HepG2 (cell line): ENCODE measurements around the gene TFRC. TPM values are rescaled to one million over a fixed set of nuclear protein-coding genes. Genes with fewer than 3 reads are reported as not detected.

Experiments used
- ATAC-seq: fragments of 200-7000 bp; cut with Tn5 transposase; 3 replicates; pipeline ENCODE4 v1.9.1; 2020; ENCODE audit warnings: mild to moderate bottlenecking, moderate library complexity
- BruUV-seq: library from RNA; stranded (reverse); fragments of 400-500 nt; replicated peaks from 2 replicates; lab custom pipeline; 2021; lab: Mats Ljungman, UMichigan
- CTCF ChIA-PET: fragments of 300-600 bp; formaldehyde crosslinking; extraction: SDS; loops from one replicate; lab custom pipeline; 2021; ENCODE audit warnings: low total read pairs, inconsistent platforms, low intra/inter-chr PET ratio; lab: Yijun Ruan, JAX
- POLR2A ChIA-PET: fragments of 350-600 bp; sonication (Branson Sonifier 250); formaldehyde crosslinking; loops from one replicate; lab custom pipeline; 2020; ENCODE audit warnings: antibody characterized with exemption, inconsistent platforms; lab: Yijun Ruan, JAX
- DNase-seq: peaks from one replicate; pipeline ENCODE4 v3.0.0-alpha.2; 2015; ENCODE audit warnings: low spot score
- FAIRE-seq: peaks from 3 replicates; lab custom pipeline; 2011; peaks lifted over from hg19 to GRCh38; lab: Jason Lieb, UNC
- H2AFZ ChIP-seq: one replicate; pipeline ENCODE4 v1.6.1; 2011; ENCODE audit warnings: low read length, inconsistent platforms
- H3K27ac ChIP-seq: fragments of 300-600 bp; 3 replicates; pipeline ENCODE4 v1.8.0; 2011; ENCODE audit warnings: mixed run types, mild to moderate bottlenecking, mixed read lengths, low read length, inconsistent platforms; ENCODE audit not compliant: insufficient read depth; ENCODE audit errors: extremely low read length
- H3K27me3 ChIP-seq, 2 experiments: fragments of 200-600 bp in 1 of 2; 2 replicates in 1 of 2; 3 replicates in 1 of 2; pipeline versions ENCODE4 v1.6.0 to v1.8.0; 2011; ENCODE audit warnings: low read length in 2 of 2, mild to moderate bottlenecking in 2 of 2, moderate library complexity in 2 of 2, inconsistent platforms in 1 of 2; ENCODE audit not compliant: insufficient read depth in 2 of 2, control insufficient read depth in 1 of 2
- H3K36me3 ChIP-seq, 2 experiments: fragments of 200-600 bp in 1 of 2; replicated peaks in 1 of 2; 2 replicates in 1 of 2; 3 replicates in 1 of 2; pipeline versions ENCODE4 v1.5.1 to v1.8.0; 2011; ENCODE audit warnings: low read length in 2 of 2, inconsistent platforms in 1 of 2; ENCODE audit not compliant: insufficient read depth in 2 of 2, control insufficient read depth in 1 of 2
- H3K4me1 ChIP-seq: 2 replicates; pipeline ENCODE4 v1.5.1; 2012; ENCODE audit warnings: low read length, inconsistent platforms; ENCODE audit not compliant: insufficient read depth
- H3K4me2 ChIP-seq: 2 replicates; pipeline ENCODE4 v1.6.0; 2011; ENCODE audit warnings: low read depth, low read length, inconsistent platforms
- H3K4me3 ChIP-seq, 3 experiments: fragments of 200-600 bp in 1 of 3; sonication (generic), shearing (Covaris generic) in 1 of 3; replicated peaks in 1 of 3; 2 replicates each; pipeline ENCODE4 v1.5.1; 2011 to 2016; ENCODE audit warnings: low read length in 3 of 3, inconsistent platforms in 2 of 3, low read depth in 2 of 3, mild to moderate bottlenecking in 2 of 3, control low read depth in 1 of 3, mixed read lengths in 1 of 3; ENCODE audit not compliant: insufficient read depth in 1 of 3
- H3K79me2 ChIP-seq: one replicate; pipeline ENCODE4 v1.6.1; 2011; ENCODE audit warnings: low read length, inconsistent platforms; ENCODE audit not compliant: insufficient read depth
- H3K9ac ChIP-seq: 2 replicates; pipeline ENCODE4 v1.6.0; 2011; ENCODE audit warnings: mild to moderate bottlenecking, low read depth, low read length, inconsistent platforms; ENCODE audit not compliant: insufficient read depth
- H3K9me3 ChIP-seq: 2 replicates; pipeline ENCODE4 v1.5.1; 2012; ENCODE audit warnings: mild to moderate bottlenecking, low read length
- H4K20me1 ChIP-seq: 2 replicates; pipeline ENCODE4 v1.6.0; 2011; ENCODE audit warnings: inconsistent platforms, mild to moderate bottlenecking, low read length, moderate library complexity; ENCODE audit not compliant: insufficient read depth
- ATAD3A ChIP-seq: sonication (generic); formaldehyde crosslinking; IDR thresholded peaks from 2 replicates; pipeline ENCODE4 v1.4.0; 2020; ENCODE audit warnings: missing genetic modification reagents
- KDM5B ChIP-seq: sonication (generic); formaldehyde crosslinking; IDR thresholded peaks from 2 replicates; pipeline ENCODE4 v1.4.0; 2020; ENCODE audit warnings: missing genetic modification reagents, mild to moderate bottlenecking, borderline replicate concordance
- NFE2L2 ChIP-seq: fragments of 150-350 bp; IDR thresholded peaks from 2 replicates; pipeline ENCODE4 v1.6.1; 2014; ENCODE audit warnings: low read length
- PHF20 ChIP-seq: sonication (generic); formaldehyde crosslinking; IDR thresholded peaks from 2 replicates; pipeline ENCODE4 v1.5.0; 2020; ENCODE audit warnings: mild to moderate bottlenecking, missing genetic modification reagents
- RAD21 ChIP-seq: fragments of 450-650 bp; formaldehyde crosslinking; IDR thresholded peaks from 2 replicates; pipeline ENCODE4 v1.5.0; 2020; ENCODE audit warnings: mild to moderate bottlenecking
- RARG ChIP-seq: sonication (generic); formaldehyde crosslinking; IDR thresholded peaks from 2 replicates; pipeline ENCODE4 v1.4.0; 2020; ENCODE audit warnings: low read depth, mild to moderate bottlenecking, missing genetic modification reagents
- ZBTB3 ChIP-seq: sonication (generic); formaldehyde crosslinking; IDR thresholded peaks from 2 replicates; pipeline ENCODE4 v1.4.0; 2020; ENCODE audit warnings: low read depth, mild to moderate bottlenecking, moderate library complexity, missing genetic modification reagents, borderline replicate concordance
- ZNF816 ChIP-seq: sonication (generic); formaldehyde crosslinking; IDR thresholded peaks from 2 replicates; pipeline ENCODE4 v1.8.0; 2022; ENCODE audit warnings: missing genetic modification reagents, mild to moderate bottlenecking, borderline replicate concordance
- WGBS: methylation state at CpG from one replicate; pipeline ENCODE4 v1.1.6; 2017; ENCODE audit warnings: low lambda C conversion rate; 5-methylcytosine and 5-hydroxymethylcytosine counted together
- in situ Hi-C: cut with HindIII; loops from 2 replicates; pipeline ENCODE4 v1.10.0; 2017; ENCODE audit warnings: low pct_unique_long_range_greater_than_20kb; ENCODE audit not compliant: extremely low pct_ligation_motif_present
- intact Hi-C: fragments of 100-400 bp; cut with micrococcal nuclease; formaldehyde crosslinking; loops from one replicate; pipeline ENCODE4 v1.10.0; 2022; ENCODE audit not compliant: unreplicated experiment
- polyA plus RNA-seq, 8 experiments: library from polyadenylated mRNA; depleted of rRNA in 3 of 8; stranded (reverse) in 7 of 8; unstranded in 1 of 8; fragments of >200 nt; fragmentation: Illumina TruSeq in 4 of 8; extraction: Trizol in 4 of 8; gene quantifications; 2 replicates each; pipeline versions ENCODE4 v1.2.1 to v1.2.3, GENCODE V29; 2011 to 2016; ENCODE audit warnings: low read depth in 4 of 8, missing spikeins in 1 of 8, mixed read lengths in 1 of 8; ENCODE audit not compliant: insufficient read depth in 1 of 8
- total RNA-seq, 5 experiments: library from RNA; depleted of rRNA; stranded (reverse); fragments of >200 nt; fragmentation: Illumina TruSeq; extraction: Trizol; gene quantifications; 2 replicates each; pipeline ENCODE4 v1.2.3, GENCODE V29; 2016; ENCODE audit warnings: low read depth in 1 of 5
- TF ChIP-seq, protein P1 (sequence below): sonication (generic); formaldehyde crosslinking; IDR thresholded peaks from 2 replicates; pipeline ENCODE4 v1.5.0; 2020; ENCODE audit warnings: missing genetic modification reagents
- TF ChIP-seq, protein P2 (sequence below): sonication (generic); formaldehyde crosslinking; conservative IDR thresholded peaks from 2 replicates; pipeline ENCODE4 v1.4.0; 2020; ENCODE audit warnings: mild to moderate bottlenecking, missing genetic modification reagents, moderate library complexity
- TF ChIP-seq, protein P3 (sequence below): sonication (generic); formaldehyde crosslinking; IDR thresholded peaks from 2 replicates; pipeline ENCODE4 v1.4.0; 2020; ENCODE audit warnings: missing genetic modification reagents
- TF ChIP-seq, protein P4 (sequence below), 2 experiments: fragments of 450-650 bp in 1 of 2; sonication (generic) in 1 of 2; formaldehyde crosslinking; IDR thresholded peaks; 2 replicates each; pipeline versions ENCODE4 v1.5.0 to v1.8.0; 2020 to 2022; ENCODE audit warnings: mild to moderate bottlenecking in 1 of 2, missing genetic modification reagents in 1 of 2

The TFRC gene
- total and polyA plus RNA-seq, 2 of the 13 experiments (the other 11 are each of a cell fraction or from before 2014, with no cell fraction given) = 188 to 274 TPM

DNA sequence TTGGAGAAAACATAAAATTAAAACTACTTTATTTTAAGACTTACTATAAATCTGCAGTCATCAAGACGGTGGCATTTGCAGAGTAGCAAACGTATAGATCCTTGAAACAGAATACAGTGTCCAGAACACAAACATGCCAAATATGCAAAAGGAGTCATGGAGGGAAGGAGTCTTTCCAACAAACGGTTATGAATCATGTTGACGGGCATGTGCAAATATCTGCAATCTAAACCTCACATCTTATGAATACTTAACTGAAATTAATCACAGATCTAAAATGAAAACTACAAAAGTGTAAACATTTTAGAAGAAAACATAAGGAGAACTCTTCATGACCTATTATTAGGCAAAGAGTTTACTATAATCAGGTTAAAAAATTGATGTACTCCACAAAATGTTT, 69.4 kb downstream of the TFRC start (continued):
- TF ChIP-seq PHF20 (no peak), ZBTB3 (CRISPR knock-in tag) (no peak)

DNA sequence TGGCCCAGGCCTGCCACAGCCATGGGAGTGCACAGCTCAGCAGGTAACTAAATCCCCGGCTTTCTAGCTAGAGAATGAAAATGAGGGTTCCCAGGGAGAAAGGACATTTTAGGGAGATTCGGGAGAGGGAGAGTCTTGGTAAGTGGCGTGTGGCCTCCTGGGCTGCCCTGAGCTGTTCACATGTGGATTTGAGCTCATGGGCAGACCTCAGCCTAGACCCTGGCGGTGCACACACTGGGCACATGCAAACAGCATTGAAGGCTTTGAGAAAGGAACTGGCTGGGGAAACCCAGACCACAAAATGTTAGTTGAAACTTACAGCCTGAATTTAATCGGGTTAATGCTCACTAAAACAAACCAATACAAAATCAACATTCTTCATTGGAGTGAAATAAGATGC, 72.4 kb downstream of the TFRC start:
- WGBS = 52% methylated on average over 5 of the region's 5 CpGs
- no peak overlapping the region for H2AFZ ChIP-seq
- no peak for FAIRE-seq
- ChIA-PET CTCF (no interaction called here), POLR2A (no interaction called here)
- H3K4me2 ChIP-seq = no peak overlapping the region
- H3K27ac ChIP-seq = no peak overlapping the region
- no peak for DNase-seq
- intact Hi-C loops (no loop called here), in situ Hi-C loops (no loop called here)
- no peaks in the 10 kb centered on the region for H4K20me1 ChIP-seq
- H3K9ac ChIP-seq = no peak overlapping the region
- no TSS peak for BruUV-seq
- ATAC-seq = no peak
- H3K9me3 ChIP-seq = no peaks in the 10 kb centered on the region
- H3K79me2 ChIP-seq = no peaks in the 10 kb centered on the region
- H3K36me3 ChIP-seq = no peaks in the 10 kb centered on the region
- peaks cover 2 to 33% of the 10 kb centered on the region in 2 experiments; a peak in 4 of 5 replicates for H3K27me3 ChIP-seq
- no peak overlapping the region for H3K4me3 ChIP-seq
- no peaks in the 10 kb centered on the region; the same call in 1 of the 2 replicates for H3K4me1 ChIP-seq
- TF ChIP-seq ZNF816 (CRISPR knock-in tag) (no peak), RARG (no peak), NFE2L2 (no peak), RAD21 (CRISPR knock-in tag) (no peak), KDM5B (CRISPR knock-in tag) (no peak), ATAD3A (no peak)
- TF ChIP-seq, protein P1, sequence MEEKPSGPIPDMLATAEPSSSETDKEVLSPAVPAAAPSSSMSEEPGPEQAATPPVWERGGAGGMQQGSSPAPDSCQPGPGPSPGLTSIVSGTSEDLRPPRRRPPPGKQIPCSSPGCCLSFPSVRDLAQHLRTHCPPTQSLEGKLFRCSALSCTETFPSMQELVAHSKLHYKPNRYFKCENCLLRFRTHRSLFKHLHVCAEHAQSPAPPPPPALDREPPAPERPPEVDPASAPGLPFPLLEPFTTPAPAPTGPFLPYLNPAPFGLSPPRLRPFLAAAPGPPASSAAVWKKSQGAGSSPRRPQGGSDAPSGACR (CRISPR knock-in tag) = no peak
- TF ChIP-seq, protein P2, sequence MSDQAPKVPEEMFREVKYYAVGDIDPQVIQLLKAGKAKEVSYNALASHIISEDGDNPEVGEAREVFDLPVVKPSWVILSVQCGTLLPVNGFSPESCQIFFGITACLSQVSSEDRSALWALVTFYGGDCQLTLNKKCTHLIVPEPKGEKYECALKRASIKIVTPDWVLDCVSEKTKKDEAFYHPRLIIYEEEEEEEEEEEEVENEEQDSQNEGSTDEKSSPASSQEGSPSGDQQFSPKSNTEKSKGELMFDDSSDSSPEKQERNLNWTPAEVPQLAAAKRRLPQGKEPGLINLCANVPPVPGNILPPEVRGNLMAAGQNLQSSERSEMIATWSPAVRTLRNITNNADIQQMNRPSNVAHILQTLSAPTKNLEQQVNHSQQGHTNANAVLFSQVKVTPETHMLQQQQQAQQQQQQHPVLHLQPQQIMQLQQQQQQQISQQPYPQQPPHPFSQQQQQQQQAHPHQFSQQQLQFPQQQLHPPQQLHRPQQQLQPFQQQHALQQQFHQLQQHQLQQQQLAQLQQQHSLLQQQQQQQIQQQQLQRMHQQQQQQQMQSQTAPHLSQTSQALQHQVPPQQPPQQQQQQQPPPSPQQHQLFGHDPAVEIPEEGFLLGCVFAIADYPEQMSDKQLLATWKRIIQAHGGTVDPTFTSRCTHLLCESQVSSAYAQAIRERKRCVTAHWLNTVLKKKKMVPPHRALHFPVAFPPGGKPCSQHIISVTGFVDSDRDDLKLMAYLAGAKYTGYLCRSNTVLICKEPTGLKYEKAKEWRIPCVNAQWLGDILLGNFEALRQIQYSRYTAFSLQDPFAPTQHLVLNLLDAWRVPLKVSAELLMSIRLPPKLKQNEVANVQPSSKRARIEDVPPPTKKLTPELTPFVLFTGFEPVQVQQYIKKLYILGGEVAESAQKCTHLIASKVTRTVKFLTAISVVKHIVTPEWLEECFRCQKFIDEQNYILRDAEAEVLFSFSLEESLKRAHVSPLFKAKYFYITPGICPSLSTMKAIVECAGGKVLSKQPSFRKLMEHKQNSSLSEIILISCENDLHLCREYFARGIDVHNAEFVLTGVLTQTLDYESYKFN = no peak
- TF ChIP-seq, protein P3, sequence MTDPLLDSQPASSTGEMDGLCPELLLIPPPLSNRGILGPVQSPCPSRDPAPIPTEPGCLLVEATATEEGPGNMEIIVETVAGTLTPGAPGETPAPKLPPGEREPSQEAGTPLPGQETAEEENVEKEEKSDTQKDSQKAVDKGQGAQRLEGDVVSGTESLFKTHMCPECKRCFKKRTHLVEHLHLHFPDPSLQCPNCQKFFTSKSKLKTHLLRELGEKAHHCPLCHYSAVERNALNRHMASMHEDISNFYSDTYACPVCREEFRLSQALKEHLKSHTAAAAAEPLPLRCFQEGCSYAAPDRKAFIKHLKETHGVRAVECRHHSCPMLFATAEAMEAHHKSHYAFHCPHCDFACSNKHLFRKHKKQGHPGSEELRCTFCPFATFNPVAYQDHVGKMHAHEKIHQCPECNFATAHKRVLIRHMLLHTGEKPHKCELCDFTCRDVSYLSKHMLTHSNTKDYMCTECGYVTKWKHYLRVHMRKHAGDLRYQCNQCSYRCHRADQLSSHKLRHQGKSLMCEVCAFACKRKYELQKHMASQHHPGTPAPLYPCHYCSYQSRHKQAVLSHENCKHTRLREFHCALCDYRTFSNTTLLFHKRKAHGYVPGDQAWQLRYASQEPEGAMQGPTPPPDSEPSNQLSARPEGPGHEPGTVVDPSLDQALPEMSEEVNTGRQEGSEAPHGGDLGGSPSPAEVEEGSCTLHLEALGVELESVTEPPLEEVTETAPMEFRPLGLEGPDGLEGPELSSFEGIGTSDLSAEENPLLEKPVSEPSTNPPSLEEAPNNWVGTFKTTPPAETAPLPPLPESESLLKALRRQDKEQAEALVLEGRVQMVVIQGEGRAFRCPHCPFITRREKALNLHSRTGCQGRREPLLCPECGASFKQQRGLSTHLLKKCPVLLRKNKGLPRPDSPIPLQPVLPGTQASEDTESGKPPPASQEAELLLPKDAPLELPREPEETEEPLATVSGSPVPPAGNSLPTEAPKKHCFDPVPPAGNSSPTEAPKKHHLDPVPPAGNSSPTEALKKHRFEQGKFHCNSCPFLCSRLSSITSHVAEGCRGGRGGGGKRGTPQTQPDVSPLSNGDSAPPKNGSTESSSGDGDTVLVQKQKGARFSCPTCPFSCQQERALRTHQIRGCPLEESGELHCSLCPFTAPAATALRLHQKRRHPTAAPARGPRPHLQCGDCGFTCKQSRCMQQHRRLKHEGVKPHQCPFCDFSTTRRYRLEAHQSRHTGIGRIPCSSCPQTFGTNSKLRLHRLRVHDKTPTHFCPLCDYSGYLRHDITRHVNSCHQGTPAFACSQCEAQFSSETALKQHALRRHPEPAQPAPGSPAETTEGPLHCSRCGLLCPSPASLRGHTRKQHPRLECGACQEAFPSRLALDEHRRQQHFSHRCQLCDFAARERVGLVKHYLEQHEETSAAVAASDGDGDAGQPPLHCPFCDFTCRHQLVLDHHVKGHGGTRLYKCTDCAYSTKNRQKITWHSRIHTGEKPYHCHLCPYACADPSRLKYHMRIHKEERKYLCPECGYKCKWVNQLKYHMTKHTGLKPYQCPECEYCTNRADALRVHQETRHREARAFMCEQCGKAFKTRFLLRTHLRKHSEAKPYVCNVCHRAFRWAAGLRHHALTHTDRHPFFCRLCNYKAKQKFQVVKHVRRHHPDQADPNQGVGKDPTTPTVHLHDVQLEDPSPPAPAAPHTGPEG (CRISPR knock-in tag) = no peak
- TF ChIP-seq, protein P4, sequence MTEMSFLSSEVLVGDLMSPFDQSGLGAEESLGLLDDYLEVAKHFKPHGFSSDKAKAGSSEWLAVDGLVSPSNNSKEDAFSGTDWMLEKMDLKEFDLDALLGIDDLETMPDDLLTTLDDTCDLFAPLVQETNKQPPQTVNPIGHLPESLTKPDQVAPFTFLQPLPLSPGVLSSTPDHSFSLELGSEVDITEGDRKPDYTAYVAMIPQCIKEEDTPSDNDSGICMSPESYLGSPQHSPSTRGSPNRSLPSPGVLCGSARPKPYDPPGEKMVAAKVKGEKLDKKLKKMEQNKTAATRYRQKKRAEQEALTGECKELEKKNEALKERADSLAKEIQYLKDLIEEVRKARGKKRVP (CRISPR knock-in tag; IDR thresholded peaks at IDR 0.05) = no peak
